Stimulated activated CD8-positive, alpha-beta memory T cell treated with anti-CD3 and anti-CD28 coated beads, Interleukin-4, amount 100 ng/mL, for 4 hours (primary cell): ENCODE results near the gene RFPL2.
"Not testable (repeated sequence)": the region's sequence is repeated elsewhere in the genome, so short reads cannot be mapped to it uniquely, and the experiment has no call there.

ENCODE experiments used
- DNase-seq, 2 donors: peaks; one replicate each; pipeline ENCODE4 v3.0.0-alpha.2; 2020; ENCODE audit warnings: low read depth in 2 of 2, low spot score in 1 of 2

Gene RFPL2

GRCh38 chr22:32175115-32175514 lies 29.8 kb downstream of the RFPL2 start:
- no peak for DNase-seq

GRCh38 chr22:32165681-32166080 lies 39.2 kb downstream of the RFPL2 start:
- no peak for DNase-seq

- no peak for DNase-seq
Measured at GRCh38 chr22:32164075-32164860, 40.6 kb downstream of the RFPL2 start.

DNA sequence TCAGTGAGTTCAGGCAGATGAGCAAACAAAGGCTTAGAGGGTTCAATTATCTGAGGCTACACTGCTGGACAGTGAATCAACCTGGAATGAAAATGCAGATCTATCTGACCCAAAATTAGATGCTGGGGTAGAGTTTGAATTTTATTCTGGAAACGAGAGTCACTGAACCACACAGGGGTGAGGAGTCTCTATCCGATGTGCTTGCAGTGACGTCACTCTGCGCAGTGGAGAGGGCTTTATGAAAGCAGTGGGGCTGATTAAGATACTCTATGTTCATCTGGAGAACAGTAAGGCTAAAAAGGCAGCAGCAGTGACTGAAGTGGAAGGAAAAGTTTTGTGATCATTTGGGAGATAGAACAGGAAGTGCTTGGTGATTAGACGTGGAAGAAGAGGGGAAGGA lies 44.5 kb downstream of the RFPL2 start:
- not testable (repeated sequence) for DNase-seq

GRCh38 chr22:32158712-32159533 lies 46.0 kb downstream of the RFPL2 start, which contains the start of gene C22orf42:
C22orf42 (minus strand) TSS chr22:32159303; CDS start chr22:32159215, 88 bp downstream.
- DNase-seq = no peak

DNA sequence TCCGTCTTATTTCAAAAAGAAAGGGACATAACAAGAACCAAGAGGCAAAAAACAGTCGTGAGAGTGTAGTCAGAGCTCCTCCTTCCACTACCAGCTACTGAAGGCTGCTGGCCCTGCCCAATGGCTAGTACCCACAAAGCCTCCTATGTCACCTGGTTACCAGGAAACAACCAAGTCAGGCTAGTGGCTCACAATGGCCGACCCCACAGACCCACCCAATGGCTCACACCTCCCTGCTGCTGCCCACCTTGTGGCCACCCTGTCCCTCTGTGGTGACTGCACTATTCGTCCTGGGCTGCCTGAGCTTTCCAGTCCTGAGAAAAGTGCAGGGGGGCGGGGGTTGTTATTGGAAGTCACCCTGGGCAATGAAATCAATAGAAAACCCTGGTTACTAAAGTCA lies 47.2 kb downstream of the RFPL2 start:
- not testable (repeated sequence) for DNase-seq

DNA sequence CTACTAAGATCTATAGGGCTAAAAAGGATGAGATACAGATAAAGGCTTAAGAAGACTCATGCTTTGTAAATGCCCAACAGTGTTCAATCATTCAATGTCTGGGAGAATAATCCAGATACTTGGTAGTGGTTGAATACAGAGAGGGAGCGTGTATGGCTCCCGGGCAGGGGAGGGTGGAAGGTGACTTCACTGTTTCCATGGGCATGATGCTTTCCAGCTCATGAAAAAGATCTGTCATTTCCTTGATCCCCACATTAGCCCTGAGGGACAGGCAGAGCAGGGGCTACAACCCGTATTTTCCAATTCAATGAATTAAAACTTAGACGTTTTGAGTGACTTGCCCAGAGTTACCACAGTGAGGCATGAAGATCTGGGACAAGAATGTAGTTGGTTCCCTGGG lies 50.1 kb downstream of the RFPL2 start:
- not testable (repeated sequence) for DNase-seq

DNA sequence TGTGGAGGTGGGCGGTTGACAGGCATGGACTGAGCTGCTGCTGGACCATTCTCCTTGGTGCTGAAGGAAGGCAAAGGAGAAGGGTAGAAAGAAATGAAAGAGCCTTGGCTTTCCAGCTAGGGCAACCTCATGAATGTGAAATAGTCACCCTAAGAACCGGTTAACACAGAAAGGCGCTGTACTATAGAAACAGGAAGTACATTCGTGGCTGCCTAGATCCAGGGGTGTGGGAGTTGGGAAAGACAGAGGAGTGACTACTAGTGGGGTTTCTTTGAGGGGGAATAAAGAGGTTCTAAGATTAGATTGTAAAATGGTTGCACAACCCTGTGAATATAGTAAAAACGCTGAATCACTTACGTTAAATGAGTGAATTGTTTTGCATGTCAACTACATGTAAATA lies 53.2 kb downstream of the RFPL2 start:
- DNase-seq = not testable (repeated sequence)

DNA sequence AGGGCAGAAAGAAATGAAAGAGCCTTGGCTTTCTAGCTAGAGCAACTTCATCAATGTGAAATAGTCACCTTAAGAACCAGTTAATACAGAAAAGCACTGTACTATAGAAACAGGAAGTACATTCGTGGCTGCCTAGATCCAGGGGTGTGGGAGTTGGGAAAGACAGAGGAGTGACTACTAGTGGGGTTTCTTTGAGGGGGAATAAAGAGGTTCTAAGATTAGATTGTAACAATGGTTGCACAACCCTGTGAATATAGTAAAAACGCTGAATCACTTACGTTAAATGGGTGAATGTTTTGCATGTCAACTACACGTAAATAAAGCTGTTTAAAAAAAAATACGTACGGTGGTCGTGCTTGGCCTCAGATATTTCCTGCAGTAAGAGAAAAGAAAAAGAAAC lies 54.2 kb downstream of the RFPL2 start:
- not testable (repeated sequence) for DNase-seq

DNA sequence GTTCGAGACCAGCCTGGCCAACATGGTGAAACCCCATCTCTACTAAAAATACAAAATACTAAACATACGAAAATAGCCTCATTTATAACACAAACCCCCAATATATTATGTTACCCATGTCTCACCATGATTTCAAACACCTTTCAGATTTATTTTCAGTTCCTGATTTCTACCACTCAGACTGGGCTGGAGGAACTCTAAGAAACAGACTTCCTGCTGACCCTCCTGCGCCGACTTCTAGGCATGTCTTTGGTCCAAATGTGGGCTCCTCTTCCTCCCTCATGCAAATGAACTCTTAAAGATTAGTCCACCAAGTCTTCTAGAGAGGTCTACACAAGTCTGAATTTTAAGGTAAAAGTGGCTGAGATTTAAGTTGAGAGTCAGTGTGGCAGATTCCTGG lies 56.5 kb downstream of the RFPL2 start:
- not testable (repeated sequence) for DNase-seq

GRCh38 chr22:32147128-32147527 lies 57.7 kb downstream of the RFPL2 start:
- not testable (repeated sequence) for DNase-seq

DNA sequence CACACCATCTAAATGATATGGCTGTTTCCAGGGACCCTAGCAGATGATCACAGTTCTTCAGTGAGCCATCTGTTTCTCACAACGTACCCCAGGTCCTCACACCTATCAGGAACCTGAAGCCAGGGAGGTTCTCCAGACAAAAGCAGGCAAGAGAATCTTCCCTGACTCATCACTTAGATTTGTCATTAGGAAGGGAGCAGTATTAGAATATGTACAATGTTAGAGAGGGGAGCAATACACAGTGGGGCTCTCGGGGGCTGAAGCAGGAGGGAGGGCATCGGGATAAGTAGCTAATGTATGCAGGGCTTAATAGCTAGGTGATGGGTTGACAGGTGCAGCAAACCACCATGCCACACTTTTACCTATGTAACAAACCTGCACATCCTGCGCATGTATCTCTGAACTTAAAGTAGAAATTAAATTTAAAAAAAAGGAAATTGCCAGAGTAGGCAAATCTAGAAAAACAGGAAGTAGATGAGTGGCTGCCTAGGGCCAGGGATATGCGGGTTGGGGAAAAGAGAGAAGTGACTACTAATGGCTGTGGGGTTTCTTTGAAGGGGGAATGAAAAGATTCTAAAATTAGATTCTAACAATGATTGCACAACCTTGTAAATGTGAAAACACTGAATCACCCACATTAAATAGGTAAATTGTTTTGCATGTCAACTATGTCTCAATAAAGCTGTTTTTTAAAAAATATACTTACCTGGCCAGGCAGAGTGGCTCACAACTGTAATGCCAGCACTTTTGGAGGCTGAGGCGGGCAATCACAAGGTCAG lies 60.2 kb downstream of the RFPL2 start:
- DNase-seq = no peak

GRCh38 chr22:32142600-32142999 lies 62.3 kb downstream of the RFPL2 start:
- DNase-seq = no peak

DNA sequence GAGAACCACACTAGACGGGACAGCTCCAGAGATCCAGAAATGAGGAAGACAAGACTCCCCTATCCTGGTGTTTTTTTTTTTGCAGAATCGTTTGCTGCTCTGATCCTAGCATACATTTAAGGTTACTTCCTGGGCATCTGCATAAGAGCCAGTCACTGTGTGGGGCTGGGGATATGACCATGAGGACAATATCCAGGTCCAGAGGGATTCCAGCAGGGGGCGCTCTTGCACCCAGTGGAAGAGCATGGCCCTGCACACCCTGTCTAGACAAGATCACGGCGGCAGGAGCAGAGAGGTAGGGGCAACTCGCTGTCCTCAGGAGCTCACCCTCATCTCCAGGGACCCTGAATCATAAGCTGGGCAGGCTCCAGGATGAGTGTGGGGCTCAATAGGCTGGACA lies 64.2 kb downstream of the RFPL2 start:
- DNase-seq = not testable (repeated sequence)
